HG02938 (cell line): ENCODE measurements around the gene FBLIM1.

Experiments used
- ATAC-seq: cut with Tn5 transposase; IDR thresholded peaks from one replicate; pipeline ENCODE4 v1.9.1; 2021; ENCODE audit warnings: mild to moderate bottlenecking, moderate library complexity; ENCODE audit not compliant: unreplicated experiment

Gene FBLIM1

GRCh38 chr1:15758343-15758931 lies at the start of gene FBLIM1:
FBLIM1 (plus strand) TSS chr1:15758795; CDS start chr1:15764984, 6,189 bp downstream.
- ATAC-seq = no peak

GRCh38 chr1:15709226-15709625 lies 49.4 kb upstream of the FBLIM1 start:
- no peak for ATAC-seq

DNA sequence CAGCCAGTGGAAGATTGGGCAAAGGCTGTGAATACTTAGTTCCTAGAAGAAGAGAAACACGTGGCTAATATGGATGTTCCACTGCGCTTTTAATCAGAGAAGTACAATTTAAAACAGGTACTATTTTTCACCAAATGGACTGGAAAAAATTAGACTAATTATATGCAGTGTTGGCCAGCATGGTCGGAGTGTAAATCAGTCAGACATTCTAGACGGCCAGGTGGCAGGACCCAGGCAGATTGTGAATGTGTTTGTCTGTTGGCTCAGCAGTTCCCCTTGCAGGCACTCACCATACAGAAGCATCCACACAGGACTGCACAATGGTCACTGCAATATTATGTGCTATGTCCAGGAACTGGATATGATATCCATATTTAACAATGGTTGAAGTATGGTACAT lies 46.4 kb upstream of the FBLIM1 start:
- no peak for ATAC-seq

DNA sequence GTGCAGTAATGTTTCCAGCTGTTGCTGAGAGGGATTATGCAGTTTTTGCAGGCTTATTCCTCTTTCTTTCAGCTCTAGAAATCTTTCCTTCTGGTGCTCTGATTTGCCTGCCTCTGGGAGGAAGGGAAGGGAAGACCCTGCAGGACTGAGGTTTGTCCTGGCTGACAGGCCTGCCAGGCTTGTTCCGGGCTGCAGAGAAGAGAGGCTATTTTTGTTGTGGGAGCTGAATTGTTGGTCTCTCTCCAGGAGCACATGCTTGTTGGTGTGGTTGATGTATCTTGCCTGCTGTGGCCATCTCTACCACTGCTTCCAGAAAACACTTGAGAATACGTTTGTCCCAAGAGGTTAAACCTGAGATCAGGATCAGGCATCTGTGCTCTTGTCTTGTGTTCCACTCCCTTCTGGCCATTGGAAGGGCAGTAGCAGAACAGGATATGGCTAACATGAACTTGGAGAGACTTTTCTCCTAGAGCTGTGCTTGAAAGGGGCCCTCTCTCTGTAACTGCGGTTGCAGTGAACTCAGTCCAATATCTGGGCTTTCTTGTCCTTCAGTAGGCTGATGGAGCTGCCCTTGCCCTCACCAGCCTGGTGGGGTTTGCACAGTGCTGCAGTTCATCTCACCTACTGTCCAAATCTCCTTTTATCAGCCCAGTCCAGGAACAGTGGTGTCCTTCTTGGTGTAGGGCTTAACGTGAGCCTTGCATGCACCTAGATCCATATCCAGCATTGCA lies 44.0 kb upstream of the FBLIM1 start:
- no peak for ATAC-seq

GRCh38 chr1:15717418-15718125 lies 41.0 kb upstream of the FBLIM1 start:
- ATAC-seq = no peak

DNA sequence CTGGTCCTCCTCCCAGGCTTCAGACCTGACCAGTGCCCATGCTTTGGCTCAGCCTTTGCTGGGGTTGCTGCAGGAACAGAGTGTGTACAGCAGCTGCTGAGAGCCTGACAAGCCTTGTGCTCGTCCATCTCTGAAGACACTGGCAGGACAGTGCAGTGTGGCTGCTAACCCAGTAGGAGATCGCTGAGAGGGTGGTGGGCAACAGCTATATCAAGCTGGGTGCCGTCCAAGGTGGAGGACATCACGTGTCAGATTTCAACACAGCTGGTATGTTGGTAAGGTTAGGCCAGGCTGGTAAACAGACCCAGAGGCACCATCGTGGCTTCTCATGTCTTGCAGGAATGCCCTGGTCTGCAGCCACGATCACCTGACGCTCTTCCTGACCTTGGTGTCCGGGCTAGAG lies 40.4 kb upstream of the FBLIM1 start:
- ATAC-seq = no peak

DNA sequence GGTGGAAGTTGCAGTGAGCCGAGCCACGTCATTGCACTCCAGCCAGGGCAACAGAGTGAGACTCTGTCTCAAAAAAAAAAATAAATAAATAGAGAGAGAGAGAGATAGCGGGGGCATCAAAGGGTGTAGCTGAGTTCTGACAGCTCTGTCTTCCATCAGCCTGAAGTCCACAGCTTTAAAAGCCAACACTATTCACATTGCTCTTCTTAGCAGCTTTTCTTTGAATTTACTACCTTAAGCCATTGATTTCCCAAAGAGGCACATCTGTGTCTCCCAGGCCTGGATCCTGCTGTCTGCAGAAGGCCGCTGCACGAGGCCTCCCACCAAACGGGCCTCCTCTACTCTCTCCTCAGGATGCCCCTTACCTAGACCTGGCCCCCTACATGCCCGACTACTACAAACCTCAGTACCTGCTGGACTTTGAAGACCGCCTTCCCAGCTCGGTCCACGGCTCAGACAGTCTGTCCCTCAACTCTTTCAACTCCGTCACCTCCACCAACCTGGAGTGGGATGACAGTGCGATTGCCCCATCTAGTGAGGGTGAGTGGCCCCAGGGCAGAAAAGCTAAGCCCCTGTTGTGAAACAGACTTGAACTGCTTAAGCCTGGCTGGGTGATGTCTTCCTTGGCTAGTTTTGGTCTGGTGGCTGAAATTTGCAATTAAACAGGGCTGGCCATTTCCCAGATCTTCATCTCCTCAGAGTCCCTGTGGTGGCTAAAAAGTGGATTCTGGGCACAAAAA lies 39.0 kb upstream of the FBLIM1 start:
- ATAC-seq = no peak

DNA sequence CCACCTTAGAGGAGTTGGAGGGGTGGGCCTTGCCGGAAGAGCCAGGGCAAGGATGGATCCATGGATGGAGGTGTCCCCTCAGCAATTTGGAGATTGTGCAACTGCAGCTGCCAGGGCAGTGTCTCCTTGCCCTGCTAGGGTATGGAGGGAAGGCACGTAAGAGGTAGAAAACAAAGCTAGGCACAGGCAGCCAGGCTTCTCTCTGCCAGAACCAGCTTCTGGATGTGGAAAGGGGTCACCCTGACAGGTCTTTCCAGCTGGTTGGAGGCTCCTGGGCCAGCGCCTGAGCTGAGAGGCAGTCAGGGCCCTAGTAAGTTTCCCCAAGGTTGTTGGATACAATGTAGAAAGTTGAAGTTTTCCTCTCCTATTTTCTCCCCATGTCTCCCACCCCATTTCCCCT lies 37.7 kb upstream of the FBLIM1 start:
- ATAC-seq = no peak

GRCh38 chr1:15722411-15722810 lies 36.2 kb upstream of the FBLIM1 start:
- no peak for ATAC-seq

DNA sequence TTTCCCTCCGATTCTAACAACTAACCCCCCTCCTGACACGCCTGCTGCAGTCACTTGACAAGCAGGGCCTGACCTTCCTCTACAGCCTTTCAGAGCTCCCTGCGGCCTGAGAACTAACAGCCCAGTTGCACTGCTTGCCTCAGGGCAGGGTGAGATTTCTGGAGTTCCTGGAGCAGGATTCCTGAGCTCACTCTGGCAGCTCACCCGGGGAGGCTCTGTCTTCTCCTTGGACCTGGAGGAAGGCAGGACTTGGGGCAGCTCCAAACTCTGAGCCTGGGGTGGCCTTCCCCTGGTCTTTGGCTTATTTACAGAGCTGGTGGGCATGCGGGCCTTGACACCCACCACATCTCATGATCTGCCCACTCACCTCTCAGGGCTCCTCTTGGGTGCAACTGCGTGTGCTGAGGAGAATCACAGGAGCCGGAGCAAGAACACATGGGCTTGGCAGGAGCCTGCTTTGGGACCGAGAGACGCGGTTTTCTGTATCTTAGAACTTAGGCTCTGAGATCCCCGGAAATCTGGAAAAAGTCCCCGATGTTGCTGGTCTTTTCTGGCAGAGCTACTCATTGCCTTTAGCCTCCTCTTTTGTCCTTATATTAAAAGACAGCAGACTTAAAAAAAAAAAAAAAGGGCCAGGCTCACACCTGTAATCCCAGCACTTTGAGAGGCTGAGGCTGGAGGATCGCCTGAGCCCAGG lies 35.6 kb upstream of the FBLIM1 start:
- ATAC-seq = no peak

GRCh38 chr1:15723631-15724246 lies 34.9 kb upstream of the FBLIM1 start:
- no peak for ATAC-seq

DNA sequence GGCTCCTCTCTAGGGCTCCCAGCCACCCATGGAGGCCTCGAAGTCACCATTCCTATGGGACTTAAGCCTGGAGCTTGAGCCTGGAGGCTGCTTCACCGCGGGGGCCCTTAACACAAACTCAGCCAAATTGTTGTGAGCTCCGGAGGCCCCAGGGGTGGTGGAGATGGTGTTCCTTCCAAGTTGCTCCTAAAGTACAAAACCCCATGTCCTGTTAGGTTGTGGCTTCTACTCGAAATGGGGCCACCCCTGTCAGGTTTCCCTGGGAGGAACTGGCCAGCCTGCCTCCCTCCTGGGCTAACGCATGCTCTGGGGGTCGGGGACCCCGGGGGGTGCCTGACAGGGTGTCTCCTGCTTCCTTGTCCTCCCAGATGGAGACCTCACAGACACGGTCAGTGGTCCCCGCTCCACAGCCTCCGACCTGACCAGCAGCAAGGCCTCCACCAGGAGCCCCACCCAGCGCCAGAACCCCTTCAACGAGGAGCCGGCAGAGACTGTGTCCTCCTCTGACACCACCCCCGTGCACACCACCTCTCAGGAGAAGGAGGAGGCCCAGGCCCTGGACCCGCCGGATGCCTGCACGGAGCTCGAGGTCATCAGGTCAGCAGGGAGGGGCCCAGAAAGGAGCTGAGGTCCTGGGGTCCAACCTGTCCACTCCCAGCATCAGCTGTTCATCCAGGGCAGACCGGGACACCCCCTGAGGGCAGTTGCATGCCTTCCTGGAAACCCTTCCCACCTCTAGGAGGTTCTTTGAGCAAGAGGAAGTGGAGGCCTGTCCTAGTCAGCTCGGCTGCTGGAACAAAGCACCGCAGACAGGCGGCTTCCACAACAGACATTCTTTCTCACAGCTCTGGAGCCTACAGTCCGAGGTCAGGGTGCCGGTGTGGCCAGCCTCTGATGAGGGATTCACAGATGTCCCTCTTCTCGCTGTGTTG lies 33.4 kb upstream of the FBLIM1 start:
- ATAC-seq = no peak

DNA sequence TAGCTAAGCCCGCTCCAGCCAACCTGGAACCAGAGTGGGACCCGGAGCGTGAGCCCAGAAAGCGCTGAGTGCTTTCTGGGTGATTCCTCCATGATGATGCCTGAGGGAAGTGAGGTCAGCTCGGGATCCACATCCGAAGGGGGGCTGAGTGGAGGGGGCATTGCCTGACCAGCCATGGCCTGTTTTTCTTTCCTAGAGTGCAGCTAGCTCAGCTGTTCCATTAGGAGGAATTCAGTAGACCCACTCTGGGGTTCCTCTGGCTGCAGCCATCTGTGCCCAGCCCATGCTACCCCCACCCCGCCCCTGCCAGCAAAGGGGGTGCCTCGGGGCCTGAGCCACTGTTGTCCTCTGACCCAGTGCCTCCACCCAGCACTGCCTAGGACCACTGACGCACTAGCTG lies 32.1 kb upstream of the FBLIM1 start:
- no peak for ATAC-seq

DNA sequence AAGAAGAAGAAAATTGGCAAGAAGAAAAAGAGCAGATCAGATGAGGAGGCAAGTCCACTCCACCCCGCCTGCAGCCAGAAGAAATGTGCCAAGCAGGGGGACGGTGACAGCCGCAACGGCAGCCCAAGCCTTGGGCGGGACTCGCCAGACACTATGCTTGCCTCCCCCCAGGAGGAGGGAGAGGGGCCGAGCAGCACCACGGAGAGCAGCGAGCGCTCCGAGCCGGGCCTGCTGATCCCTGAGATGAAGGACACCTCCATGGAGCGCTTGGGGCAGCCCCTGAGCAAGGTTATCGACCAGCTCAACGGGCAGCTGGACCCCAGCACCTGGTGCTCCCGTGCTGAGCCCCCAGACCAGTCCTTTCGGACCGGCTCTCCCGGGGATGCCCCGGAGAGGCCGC lies 31.6 kb upstream of the FBLIM1 start:
- ATAC-seq = no peak

DNA sequence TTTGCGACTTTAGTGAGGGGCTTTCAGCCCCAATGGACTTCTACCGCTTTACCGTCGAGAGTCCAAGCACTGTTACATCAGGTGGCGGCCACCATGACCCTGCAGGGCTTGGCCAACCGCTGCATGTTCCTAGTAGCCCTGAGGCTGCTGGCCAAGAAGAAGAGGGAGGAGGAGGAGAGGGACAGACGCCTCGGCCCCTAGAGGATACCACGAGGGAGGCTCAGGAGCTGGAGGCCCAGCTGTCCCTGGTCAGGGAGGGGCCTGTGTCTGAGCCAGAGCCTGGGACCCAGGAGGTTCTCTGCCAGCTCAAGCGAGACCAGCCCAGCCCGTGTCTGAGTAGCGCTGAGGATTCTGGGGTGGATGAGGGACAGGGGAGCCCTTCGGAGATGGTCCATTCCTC lies 31.2 kb upstream of the FBLIM1 start:
- ATAC-seq = no peak

DNA sequence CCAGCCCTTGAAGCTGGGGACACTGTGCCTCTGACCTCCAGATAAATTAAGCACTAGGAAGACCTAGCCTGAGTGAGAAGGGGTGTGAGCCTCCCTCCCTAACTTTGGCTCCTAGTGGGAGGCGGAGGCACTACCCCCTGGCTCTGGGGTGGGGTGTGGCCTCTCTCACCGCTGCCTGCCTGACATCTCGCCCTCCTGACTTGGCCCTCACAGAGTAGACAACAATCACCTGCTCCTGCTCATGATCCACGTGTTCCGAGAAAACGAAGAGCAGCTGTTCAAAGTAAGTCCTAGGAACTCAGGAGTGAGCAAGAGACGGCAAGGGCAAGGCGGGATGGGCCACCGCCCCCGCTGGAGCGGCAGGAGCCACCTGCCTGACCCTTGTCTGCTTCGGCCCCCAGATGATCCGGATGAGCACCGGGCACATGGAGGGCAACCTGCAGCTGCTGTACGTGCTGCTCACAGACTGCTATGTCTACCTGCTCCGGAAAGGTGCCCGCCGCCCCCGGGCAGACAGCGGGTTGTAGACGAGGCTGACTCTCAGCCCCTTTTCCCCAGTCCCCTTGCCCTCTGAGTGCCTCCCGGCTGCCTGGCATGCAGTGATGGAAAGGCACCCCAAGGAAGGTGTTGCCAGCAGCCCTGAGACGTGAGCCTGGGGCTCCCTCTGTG lies 30.6 kb upstream of the FBLIM1 start:
- no peak for ATAC-seq

DNA sequence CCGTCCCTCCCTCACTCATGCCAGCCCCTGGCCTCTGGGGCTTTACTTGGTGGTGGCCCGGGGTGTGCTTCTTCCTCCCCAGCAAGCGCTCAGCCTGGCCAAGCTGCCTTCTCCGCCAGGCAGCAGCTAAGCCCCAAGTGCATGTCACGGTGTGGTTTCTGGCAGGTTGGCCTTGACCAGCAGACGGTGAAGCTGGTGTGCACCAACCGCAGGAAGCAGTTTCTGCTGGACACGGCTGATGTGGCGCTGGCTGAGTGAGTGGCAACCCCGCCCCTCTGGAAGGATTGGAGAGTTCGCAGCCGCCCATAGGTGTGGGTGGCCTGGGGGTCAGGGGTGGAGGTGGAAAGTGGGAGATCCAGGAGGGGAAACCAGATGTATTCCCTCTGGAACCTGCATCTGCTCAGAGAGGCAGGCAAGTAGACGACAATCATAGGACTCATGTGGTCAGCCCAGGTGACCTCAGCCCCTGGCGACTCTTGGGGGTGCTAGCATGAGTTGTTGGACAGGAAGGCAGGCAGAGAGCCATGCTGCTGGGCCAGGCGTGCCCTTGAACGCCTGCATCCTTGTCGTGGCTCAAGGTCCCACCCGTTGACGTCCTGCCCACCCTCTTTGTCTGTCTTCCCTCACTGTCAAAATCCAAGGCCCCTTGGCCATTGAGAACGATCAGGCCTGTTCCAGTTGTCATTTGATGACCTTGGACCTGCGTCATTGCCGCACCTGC lies 29.5 kb upstream of the FBLIM1 start:
- ATAC-seq = no peak

GRCh38 chr1:15730423-15730822 lies 28.2 kb upstream of the FBLIM1 start:
- no peak for ATAC-seq
